HG02588 (cell line): Measurements from ENCODE around the gene RAB3IL1.
"Not testable (repeated sequence)": the region's sequence is repeated elsewhere in the genome, so short reads cannot be mapped to it uniquely, and the experiment has no call there.

Experiments used
- ATAC-seq: cut with Tn5 transposase; IDR thresholded peaks from one replicate; pipeline ENCODE4 v1.9.1; 2021; ENCODE audit warnings: mild to moderate bottlenecking, moderate library complexity; ENCODE audit not compliant: unreplicated experiment

RAB3IL1 gene

GRCh38 chr11:61953632-61954031 lies 36.3 kb upstream of the RAB3IL1 start:
- not testable (repeated sequence) for ATAC-seq

DNA sequence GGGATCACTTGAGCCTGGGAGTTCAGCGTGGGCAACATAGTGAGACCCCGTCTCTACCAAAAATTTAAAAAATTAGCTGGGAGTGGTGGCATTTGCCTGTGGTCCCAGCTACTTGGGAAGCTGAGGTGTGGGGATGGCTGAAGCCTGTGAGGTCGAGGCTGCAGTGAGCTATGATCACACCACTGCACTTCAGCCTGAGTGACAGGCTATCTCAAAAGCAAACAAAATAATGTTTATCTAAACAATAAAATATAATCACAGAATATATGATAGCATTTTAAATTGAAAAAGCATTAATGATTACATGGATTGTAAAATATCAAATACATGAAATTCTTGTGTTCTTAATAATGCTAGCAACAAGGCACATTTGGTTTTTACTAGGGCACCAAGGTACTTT lies 35.5 kb upstream of the RAB3IL1 start:
- no peak for ATAC-seq

- ATAC-seq = no peak
Measured at GRCh38 chr11:61951484-61952135, 34.2 kb upstream of the RAB3IL1 start.

- no peak for ATAC-seq
Measured at GRCh38 chr11:61950035-61950547, 32.7 kb upstream of the RAB3IL1 start, which contains the start of gene BEST1. TSS of gene BEST1 (plus strand) at chr11:61950351. CDS start at chr11:61951807, 1,456 bp downstream.

DNA sequence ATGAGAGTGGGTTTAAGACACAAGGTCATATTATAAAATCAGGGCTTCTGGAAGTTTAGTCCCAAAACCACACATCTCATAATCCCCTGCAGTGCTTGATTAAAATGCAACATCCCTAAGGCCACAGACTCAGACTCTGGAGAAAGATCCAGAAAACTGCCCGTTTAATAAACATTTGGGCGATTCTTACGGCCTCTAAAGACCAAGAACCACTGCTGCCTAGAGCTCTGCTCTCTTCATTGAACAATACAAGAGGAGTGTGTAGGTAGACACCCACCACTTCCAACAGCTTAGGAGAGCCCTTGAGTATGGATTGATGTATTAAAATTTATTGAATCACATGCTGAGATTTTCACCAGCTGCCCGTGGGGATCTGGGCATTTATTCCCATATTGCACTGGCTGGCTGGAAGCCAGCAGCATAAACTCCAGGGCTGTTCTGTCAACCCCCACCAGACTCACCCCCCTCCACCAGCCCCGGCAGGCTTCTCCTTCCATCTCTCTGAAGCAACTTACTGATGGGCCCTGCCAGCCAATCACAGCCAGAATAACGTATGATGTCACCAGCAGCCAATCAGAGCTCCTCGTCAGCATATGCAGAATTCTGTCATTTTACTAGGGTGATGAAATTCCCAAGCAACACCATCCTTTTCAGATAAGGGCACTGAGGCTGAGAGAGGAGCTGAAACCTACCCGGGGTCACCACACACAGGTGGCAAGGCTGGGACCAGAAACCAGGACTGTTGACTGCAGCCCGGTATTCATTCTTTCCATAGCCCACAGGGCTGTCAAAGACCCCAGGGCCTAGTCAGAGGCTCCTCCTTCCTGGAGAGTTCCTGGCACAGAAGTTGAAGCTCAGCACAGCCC lies 32.0 kb upstream of the RAB3IL1 start:
- ATAC-seq = no peak

DNA sequence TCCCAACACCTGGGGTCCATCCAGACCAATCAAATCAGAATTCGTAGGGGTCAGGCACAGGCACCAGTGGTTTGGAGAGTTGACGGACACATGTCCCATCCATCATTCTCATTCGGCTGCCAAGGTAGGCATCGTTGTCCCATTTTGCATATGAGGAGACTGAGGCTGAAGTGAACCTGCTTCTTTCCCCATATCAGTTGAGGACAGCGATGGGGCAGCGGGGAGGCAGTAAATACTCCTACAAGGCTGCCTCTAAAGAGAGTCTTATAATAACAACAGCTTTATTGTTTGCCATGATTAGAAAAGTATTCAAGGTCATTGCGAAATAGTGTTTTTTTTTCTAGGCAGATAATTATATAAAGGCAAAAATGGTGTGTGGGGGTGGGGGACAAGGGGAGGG lies 31.1 kb upstream of the RAB3IL1 start:
- no peak for ATAC-seq

GRCh38 chr11:61947486-61948210 lies 30.3 kb upstream of the RAB3IL1 start:
- no peak for ATAC-seq

DNA sequence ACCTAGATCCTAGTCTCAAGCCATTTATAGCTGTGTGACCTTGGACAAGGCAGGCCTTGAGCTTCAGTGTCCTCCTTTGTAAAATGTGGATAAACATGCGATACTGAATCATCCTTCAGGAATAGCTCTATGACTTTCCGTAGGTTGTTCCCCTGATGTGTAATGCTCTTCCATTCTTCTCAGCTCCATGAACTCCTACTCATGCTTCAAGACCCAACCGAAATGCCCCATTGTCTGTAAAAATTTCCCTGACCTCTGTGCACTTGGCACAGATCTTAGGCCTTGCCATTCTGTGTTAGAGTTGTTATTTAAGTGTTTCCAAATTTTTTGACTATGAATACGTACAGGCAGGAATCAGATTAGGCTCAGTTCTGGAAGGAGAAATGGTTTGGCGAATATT lies 29.5 kb upstream of the RAB3IL1 start:
- ATAC-seq = no peak

GRCh38 chr11:61945191-61945590 lies 27.8 kb upstream of the RAB3IL1 start:
- no peak for ATAC-seq

DNA sequence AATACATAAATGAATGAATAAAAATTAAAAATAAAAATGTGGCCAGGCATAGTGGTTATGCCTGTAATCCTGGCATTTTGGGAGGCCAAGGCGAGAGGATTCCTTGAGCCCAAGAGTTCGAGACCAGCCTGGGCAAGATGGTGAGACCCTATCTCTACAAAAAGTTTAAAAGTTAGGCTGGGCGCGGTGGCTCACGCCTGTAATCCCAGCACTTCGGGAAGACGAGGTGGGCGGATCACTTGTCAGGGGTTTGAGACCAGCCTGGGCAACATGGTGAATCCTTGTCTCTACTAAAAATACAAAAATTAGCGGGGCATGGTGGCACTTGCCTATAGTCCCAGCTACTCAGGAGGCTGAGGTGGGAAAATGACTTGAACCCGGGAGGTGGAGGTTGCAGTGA lies 23.1 kb upstream of the RAB3IL1 start:
- no peak for ATAC-seq

DNA sequence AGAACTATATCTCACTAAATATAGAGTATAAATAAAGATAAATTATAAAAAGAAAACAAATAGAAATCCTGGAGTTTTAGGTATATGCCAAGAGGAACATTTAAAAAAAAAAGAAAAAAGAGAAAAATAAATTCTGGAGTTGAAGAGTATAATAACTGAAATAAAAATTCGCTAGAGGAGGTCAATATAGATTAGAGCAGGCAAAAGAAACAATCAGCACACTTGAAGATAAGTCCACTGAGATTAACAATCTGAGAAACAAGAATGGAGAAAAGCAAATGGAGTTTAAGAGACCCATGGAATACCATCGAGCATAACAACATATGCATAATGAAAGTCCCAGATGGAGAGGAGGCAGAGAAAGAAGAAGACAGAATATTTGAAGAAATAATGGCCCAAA lies 18.5 kb upstream of the RAB3IL1 start:
- ATAC-seq = no peak

DNA sequence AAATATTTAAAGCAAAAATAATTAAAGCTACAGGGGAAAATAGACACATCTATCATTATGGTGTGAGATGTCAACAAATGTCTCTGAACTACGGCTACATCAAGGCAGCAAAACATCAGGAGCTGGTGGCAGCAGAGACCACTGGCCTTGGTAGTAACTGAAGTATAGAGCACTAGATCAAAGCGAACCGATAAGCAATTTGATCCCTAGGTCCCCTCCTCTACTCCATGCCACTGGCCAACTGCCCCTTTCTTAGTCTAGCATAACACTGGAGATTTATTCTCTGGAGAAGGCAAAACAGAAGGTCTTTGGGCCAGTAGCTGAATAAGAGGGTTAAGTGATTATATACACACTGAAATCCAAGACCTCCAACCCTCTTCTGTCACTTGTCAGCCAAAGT lies 13.6 kb upstream of the RAB3IL1 start:
- ATAC-seq = no peak

DNA sequence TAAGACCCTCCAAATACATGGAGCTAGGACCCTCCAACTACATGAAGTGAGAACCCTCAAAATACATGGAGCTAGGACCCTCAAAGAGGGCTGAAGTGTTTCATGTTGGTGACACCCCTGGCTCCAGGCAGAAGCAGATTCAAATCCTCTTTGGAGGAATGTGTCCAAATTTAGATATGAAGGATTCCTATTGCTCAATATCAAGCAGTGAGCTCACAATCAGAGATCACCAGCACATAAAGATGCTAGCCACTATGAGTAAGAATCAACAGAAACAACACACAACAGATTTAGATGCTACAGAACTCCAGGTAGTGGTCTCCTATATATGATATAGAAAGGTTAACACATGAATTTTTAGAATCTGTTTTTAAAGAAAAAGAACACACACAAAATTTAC lies 11.2 kb upstream of the RAB3IL1 start:
- no peak for ATAC-seq

DNA sequence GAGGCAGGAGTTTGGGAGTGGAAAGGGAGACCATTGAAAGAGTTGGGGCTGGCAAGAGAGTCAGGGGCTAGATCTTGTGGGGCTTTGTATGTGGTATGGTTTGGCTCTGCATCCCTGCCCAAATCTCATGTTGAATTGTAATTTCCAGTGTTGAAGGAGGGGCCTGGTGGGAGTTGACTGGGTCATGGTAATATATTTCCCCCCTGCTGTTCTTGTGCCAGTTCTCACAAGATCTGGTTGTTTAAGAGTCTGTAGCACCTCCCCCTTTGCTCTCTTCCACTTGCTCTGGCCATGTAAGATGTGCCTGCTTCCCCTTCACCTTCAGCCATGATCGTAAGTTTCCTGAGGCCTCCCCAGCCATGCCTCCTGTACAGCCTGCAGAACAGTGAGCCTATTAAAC lies 10.1 kb upstream of the RAB3IL1 start:
- ATAC-seq = no peak

DNA sequence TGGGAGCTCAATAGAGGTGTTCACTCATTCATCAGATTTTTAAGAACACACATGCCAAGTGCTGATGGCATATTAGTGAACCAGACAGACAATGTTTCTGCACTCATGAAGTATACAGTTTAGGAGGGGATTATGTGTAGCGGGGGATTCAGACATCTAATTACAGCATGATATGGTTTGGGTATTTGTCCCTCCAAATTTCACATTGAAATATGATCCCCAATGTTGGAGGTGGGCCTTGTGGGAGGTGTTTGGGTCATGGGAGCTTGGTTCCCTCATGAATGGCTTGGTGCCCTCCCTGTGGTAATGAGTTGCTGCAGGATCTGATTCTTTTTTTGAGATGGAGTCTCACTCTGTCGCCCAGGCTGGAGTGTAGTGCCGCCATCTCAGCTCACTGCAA lies 8.9 kb upstream of the RAB3IL1 start:
- no peak for ATAC-seq

DNA sequence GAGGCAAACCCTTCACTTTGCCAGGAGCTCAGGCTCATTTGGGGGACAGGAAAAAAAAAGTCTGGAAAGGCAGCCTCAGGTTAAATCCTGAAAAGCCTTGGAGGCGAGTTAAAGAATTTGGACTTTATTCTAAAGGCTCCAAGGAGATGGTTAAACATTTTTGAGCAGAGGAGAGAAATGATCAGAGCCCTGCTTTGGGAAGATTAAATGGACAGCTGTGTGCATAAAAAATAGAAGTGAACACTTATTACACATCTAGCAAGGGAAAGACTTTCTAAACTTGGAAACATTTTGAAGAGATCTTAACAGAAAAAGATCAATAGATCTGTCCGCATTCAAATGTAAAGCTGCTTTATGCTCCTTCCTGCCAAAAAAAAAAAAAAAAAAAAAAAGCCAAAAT lies 8.4 kb upstream of the RAB3IL1 start:
- ATAC-seq = no peak

- ATAC-seq = no peak
Measured at GRCh38 chr11:61924064-61924455, 6.7 kb upstream of the RAB3IL1 start.

- ATAC-seq = no peak
Measured at GRCh38 chr11:61923166-61924063, 6.0 kb upstream of the RAB3IL1 start.

DNA sequence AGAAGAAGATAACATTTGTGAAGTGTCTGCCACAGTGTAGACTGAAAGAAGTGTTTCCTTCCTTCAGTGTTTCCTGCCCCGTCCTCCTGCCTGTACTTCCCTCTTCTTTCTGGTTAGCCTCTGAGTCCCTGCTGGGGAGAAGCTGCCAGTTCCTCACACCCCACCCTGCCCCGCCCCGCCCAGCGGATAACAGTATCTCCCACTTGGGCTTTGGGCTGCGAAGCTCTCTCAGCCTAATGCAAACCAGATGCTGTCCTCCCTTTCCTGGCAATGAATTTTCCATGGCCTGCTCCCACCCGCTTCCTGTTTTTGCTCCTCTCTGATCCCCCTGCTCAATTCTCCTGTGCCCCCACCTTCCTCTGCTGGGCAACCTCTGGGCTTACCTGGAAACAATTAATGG lies 5.2 kb upstream of the RAB3IL1 start:
- no peak for ATAC-seq

GRCh38 chr11:61921446-61921845 lies 4.1 kb upstream of the RAB3IL1 start:
- no peak for ATAC-seq
